DOHH2 (cell line): Measurements from ENCODE around the gene GPSM1.

Source experiments
- H3F3A ChIP-seq: fragments of 200-600 bp; sonication (generic), shearing (Covaris generic); 2 replicates; pipeline ENCODE4 v1.6.0; 2016; ENCODE audit warnings: antibody characterized with exemption, mild to moderate bottlenecking; ENCODE audit not compliant: control insufficient read depth, insufficient read depth
- H3K27ac ChIP-seq: fragments of 200-600 bp; sonication (generic); 2 replicates; pipeline ENCODE4 v1.5.1; 2014; ENCODE audit warnings: low read depth, mild to moderate bottlenecking, low read length, moderate library complexity
- H3K27me3 ChIP-seq: fragments of 200-600 bp; sonication (generic); 2 replicates; pipeline ENCODE4 v1.6.1; 2014; ENCODE audit warnings: mild to moderate bottlenecking, low read length, mixed read lengths; ENCODE audit not compliant: control insufficient read depth
- H3K36me3 ChIP-seq: fragments of 200-600 bp; sonication (generic); 2 replicates; pipeline ENCODE4 v1.6.1; 2014; ENCODE audit warnings: mild to moderate bottlenecking, low read length, moderate library complexity, mixed read lengths; ENCODE audit not compliant: control insufficient read depth
- H3K4me1 ChIP-seq: fragments of 200-600 bp; sonication (generic); 2 replicates; pipeline ENCODE4 v1.6.1; 2014; ENCODE audit warnings: mild to moderate bottlenecking, low read length, mixed read lengths; ENCODE audit not compliant: control insufficient read depth
- H3K4me2 ChIP-seq: fragments of 200-600 bp; sonication (generic); 2 replicates; pipeline ENCODE4 v1.6.0; 2014; ENCODE audit warnings: mild to moderate bottlenecking, low read length, moderate library complexity
- H3K4me3 ChIP-seq: fragments of 200-600 bp; sonication (generic); 2 replicates; pipeline ENCODE4 v1.5.1; 2014; ENCODE audit warnings: mild to moderate bottlenecking, low read length, mixed read lengths
- H3K79me2 ChIP-seq: fragments of 200-600 bp; sonication (generic); 2 replicates; pipeline ENCODE4 v1.6.1; 2014; ENCODE audit warnings: mild to moderate bottlenecking, low read length, mixed read lengths; ENCODE audit not compliant: control insufficient read depth
- H3K9me2 ChIP-seq: fragments of 200-600 bp; sonication (generic); replicated peaks from 2 replicates; pipeline ENCODE4 v1.6.1; 2014; ENCODE audit warnings: mild to moderate bottlenecking, low read length, mixed read lengths; ENCODE audit not compliant: control insufficient read depth
- H3K9me3 ChIP-seq: fragments of 200-600 bp; sonication (generic); 2 replicates; pipeline ENCODE4 v1.6.1; 2014; ENCODE audit warnings: antibody characterized with exemption, low read length, mixed read lengths; ENCODE audit not compliant: control insufficient read depth, insufficient read depth
- H4K20me1 ChIP-seq: fragments of 200-600 bp; sonication (generic); 2 replicates; pipeline ENCODE4 v1.6.0; 2014; ENCODE audit warnings: low read depth, mild to moderate bottlenecking, antibody characterized with exemption, low read length, moderate library complexity; ENCODE audit not compliant: control insufficient read depth, insufficient read depth
- CTCF ChIP-seq: fragments of 200-600 bp; sonication (generic); IDR thresholded peaks from one replicate; pipeline ENCODE4 v1.5.1; 2014; ENCODE audit warnings: antibody characterized with exemption, mild to moderate bottlenecking, low read depth, low read length; ENCODE audit not compliant: poor library complexity, severe bottlenecking
- EZH2phosphoT487 ChIP-seq: fragments of 200-600 bp; sonication (generic); IDR thresholded peaks from 2 replicates; pipeline ENCODE4 v1.6.1; 2017; ENCODE audit warnings: borderline replicate concordance, mild to moderate bottlenecking, antibody characterized with exemption, low read length, moderate library complexity, mixed read lengths

The GPSM1 gene

GRCh38 chr9:136290508-136291000 lies 36.8 kb upstream of the GPSM1 start:
- Histone ChIP-seq H3K4me1 (0 out of 2 replicates have a peak, but pooled peaks cover 5% of the 10 kb centered on the region), H3K9me3 (peaks cover 12% of the 10 kb centered on the region; the same call in 1 of the 2 replicates), H3K9me2 (no peaks in the 10 kb centered on the region), H3K27me3 (no peaks in the 10 kb centered on the region; the same call in 1 of the 2 replicates), H3K4me2 (no peak overlapping the region), H3K4me3 (no peak overlapping the region), H3K36me3 (no peaks in the 10 kb centered on the region), H3K79me2 (no peaks in the 10 kb centered on the region), H3K27ac (no peak overlapping the region), H4K20me1 (peaks cover 7% of the 10 kb centered on the region; the same call in 1 of the 2 replicates), H3F3A (peaks cover 3% of the 10 kb centered on the region; the same call in 1 of the 2 replicates)
- no peak for TF ChIP-seq EZH2phosphoT487
- TF ChIP-seq CTCF: no peak

DNA sequence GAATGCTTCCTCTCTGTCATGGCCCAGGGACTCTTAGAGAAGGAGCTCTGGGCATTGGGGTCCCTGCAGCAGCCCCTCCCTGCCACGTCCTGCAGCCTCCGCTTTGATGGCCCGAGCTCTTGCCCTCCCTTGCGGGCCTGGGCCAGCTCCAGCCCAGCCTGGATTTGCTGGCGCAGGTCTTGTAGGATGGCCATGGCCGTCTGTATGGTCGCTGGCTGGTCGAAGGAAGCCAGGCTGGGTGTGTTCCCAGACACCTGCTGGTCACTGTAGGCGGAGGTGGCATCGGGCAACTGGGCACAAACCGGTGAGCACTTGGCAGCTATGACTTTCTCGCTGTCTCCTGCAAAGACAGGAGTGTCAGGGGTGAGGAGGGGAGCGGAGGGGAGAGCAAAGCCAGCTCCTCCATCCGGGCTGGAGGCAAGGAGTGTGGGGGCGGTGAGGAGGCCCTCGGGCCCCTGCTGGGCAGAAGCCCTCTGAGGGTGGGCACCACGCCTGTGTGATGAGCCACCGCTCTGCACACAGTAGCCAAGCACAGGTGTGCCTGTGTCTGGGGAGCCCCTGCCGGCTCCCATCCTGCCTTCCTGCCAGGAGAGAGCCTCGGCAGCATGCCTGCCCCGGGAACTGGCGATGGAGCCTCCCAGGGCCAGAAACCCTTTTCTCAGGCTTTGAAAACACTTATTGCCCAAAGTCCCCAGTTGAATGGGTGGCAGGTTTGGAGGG lies 35.9 kb upstream of the GPSM1 start:
- Histone ChIP-seq H3K9me3 (peaks cover 12% of the 10 kb centered on the region; the same call in 1 of the 2 replicates), H3K36me3 (no peaks in the 10 kb centered on the region), H3K79me2 (no peaks in the 10 kb centered on the region), H3K27me3 (no peaks in the 10 kb centered on the region; the same call in 1 of the 2 replicates), H3K4me1 (0 out of 2 replicates have a peak, but pooled peaks cover 5% of the 10 kb centered on the region), H3K9me2 (no peaks in the 10 kb centered on the region), H3F3A (peaks cover 3% of the 10 kb centered on the region; the same call in 1 of the 2 replicates), H4K20me1 (peaks cover 7% of the 10 kb centered on the region; the same call in 1 of the 2 replicates), H3K4me2 (no peak overlapping the region), H3K27ac (no peak overlapping the region), H3K4me3 (no peak overlapping the region)
- TF ChIP-seq EZH2phosphoT487 (no peak), CTCF (no peak)

DNA sequence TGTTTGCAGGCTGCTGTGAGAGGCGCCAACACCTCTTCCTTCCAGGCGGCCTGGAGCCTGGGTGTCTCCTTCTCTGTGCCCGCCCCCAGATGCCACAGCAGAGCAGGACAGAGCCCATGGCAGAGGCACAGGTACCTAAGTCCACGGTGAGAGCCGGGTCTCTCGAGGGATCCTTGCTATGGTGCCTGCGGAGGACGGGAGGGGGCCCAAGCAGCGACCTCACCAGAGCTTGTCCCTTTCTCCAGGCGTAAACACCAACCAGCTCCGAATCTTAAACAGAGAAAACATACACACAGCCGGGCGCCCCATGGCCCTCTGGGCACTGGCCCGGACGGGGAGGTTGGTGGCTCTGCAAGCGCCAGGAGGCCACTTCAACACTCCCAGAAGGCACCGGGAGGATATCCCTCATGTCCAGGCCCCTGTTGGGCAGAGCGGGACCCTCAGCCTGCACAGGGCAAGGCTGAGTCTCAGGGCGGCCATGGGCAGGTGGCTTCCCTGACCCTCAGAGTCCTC lies 35.3 kb upstream of the GPSM1 start:
- Histone ChIP-seq H3F3A (peaks cover 3% of the 10 kb centered on the region; the same call in 1 of the 2 replicates), H3K27ac (no peak overlapping the region), H3K9me3 (peaks cover 12% of the 10 kb centered on the region; the same call in 1 of the 2 replicates), H3K9me2 (no peaks in the 10 kb centered on the region), H3K36me3 (no peaks in the 10 kb centered on the region), H3K79me2 (no peaks in the 10 kb centered on the region), H3K4me1 (0 out of 2 replicates have a peak, but pooled peaks cover 5% of the 10 kb centered on the region), H3K4me3 (no peak overlapping the region), H3K4me2 (no peak overlapping the region), H4K20me1 (peaks cover 5% of the 10 kb centered on the region; the same call in 1 of the 2 replicates), H3K27me3 (no peaks in the 10 kb centered on the region; the same call in 1 of the 2 replicates)
- TF ChIP-seq CTCF: no peak
- TF ChIP-seq EZH2phosphoT487: no peak
